GM23338 (cell line): Measurements from ENCODE around the gene SPAAR.

Source experiments
- CREB1 ChIP-seq: fragments of 250-450 bp; sonication (Bioruptor Pico); IDR thresholded peaks from 2 replicates; pipeline ENCODE4 v1.5.0; 2020; ENCODE audit warnings: low read depth, mild to moderate bottlenecking, moderate library complexity
- NANOG ChIP-seq: IDR thresholded peaks from 2 replicates; pipeline ENCODE4 v1.6.1; 2016; ENCODE audit warnings: antibody characterized with exemption, borderline replicate concordance
- TF ChIP-seq, protein P1 (sequence below), 2 experiments: fragments of 200-600 bp in 1 of 2; sonication (generic) in 1 of 2; conservative IDR thresholded peaks; 2 replicates each; pipeline versions ENCODE4 v1.5.1 to v1.6.1; 2016 to 2017; ENCODE audit warnings: antibody characterized with exemption in 2 of 2, low read depth in 2 of 2, mild to moderate bottlenecking in 2 of 2, moderate library complexity in 1 of 2

DNA sequence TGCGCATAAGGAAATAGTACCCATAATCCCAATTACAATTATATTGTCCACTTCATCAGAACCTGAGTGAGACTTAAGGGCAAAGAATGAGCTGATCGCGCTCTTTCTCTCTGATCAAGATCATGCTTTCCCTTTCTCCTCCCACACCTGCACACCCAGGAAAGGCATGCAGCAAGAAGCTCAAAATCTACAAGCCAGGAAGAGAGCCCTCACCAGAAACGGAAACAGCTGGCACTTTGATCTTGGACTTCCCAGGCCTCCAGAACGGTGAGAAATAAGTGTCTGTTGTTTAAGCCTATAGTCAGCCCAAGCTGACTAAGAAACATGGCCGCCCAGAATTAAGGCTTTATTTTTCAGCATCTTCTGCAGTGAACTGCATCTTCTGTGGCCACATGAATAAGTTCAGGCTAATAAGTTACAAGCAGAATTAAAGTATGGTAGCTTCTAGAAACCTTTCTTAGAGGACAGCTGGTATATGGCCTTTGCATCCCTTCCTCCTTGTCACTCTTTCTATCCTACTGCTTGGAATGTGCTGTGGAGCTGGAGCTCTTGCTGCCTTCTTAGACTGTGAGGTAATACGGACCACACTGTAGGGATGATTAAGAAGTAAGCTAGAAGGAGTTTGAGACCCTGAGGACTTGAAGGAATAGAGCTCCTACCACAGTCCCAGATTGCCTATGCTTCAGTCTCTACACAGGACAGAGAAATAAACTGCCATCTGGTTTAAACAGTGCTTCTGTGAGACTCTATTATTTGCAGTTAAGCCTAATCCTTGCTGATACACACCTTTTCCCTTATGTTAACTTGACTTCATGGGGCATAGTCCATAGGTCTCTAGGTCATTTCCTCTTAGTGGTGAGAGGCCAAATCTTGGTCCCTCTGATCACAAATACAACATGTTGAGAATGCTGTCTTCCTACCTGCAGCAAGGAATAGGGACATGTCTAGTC lies 31.4 kb downstream of the SPAAR start:
- TF ChIP-seq, protein P1, sequence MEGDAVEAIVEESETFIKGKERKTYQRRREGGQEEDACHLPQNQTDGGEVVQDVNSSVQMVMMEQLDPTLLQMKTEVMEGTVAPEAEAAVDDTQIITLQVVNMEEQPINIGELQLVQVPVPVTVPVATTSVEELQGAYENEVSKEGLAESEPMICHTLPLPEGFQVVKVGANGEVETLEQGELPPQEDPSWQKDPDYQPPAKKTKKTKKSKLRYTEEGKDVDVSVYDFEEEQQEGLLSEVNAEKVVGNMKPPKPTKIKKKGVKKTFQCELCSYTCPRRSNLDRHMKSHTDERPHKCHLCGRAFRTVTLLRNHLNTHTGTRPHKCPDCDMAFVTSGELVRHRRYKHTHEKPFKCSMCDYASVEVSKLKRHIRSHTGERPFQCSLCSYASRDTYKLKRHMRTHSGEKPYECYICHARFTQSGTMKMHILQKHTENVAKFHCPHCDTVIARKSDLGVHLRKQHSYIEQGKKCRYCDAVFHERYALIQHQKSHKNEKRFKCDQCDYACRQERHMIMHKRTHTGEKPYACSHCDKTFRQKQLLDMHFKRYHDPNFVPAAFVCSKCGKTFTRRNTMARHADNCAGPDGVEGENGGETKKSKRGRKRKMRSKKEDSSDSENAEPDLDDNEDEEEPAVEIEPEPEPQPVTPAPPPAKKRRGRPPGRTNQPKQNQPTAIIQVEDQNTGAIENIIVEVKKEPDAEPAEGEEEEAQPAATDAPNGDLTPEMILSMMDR (conservative IDR thresholded peaks at IDR 0.05; ENCODE audit: low read depth in 2 of 2) = no peak
- TF ChIP-seq NANOG (no peak), CREB1 (CRISPR knock-in tag) (no peak)
